GM12878 (cell line): ENCODE results near the gene DNMT3B. TPM values are rescaled to one million over a fixed set of nuclear protein-coding genes. Genes with fewer than 3 reads are reported as not detected.

Experiments
- ATAC-seq: fragments of 200-7000 bp; cut with Tn5 transposase; 3 replicates; pipeline ENCODE4 v1.9.1; 2020; ENCODE audit warnings: mild to moderate bottlenecking, moderate library complexity
- BruUV-seq: library from RNA; stranded (reverse); fragments of 400-500 nt; replicated peaks from 2 replicates; lab custom pipeline; 2021; lab: Mats Ljungman, UMichigan
- CTCF ChIA-PET: fragments of 300-600 bp; sonication (Branson Sonifier 250); formaldehyde crosslinking; extraction: SDS; loops from one replicate; lab custom pipeline; 2021; ENCODE audit warnings: inconsistent platforms; lab: Yijun Ruan, JAX
- POLR2A ChIA-PET: fragments of 350-600 bp; formaldehyde crosslinking; extraction: SDS; loops from one replicate; lab custom pipeline; 2021; ENCODE audit warnings: inconsistent platforms; lab: Charles Lee
- RAD21 ChIA-PET: fragments of 300-600 bp; sonication (Branson Sonifier 250); formaldehyde crosslinking; loops from one replicate; lab custom pipeline; 2023; ENCODE audit warnings: antibody characterized with exemption; ENCODE audit not compliant: unreplicated experiment; lab: Charles Lee
- SMC1A ChIA-PET: fragments of 300-600 bp; sonication (Branson Sonifier 250); formaldehyde crosslinking; loops from one replicate; lab custom pipeline; 2023; ENCODE audit not compliant: unreplicated experiment, uncharacterized antibody; lab: Charles Lee
- DNase-seq: peaks from one replicate; pipeline ENCODE4 v3.0.0-alpha.2; 2011; ENCODE audit warnings: low read depth, low spot score
- FAIRE-seq: peaks from 3 replicates; lab custom pipeline; 2011; peaks lifted over from hg19 to GRCh38; lab: Jason Lieb, UNC
- H2AFZ ChIP-seq: 2 replicates; pipeline ENCODE4 v1.6.0; 2011; ENCODE audit warnings: low read depth, low read length, control low read depth; ENCODE audit not compliant: control insufficient read depth
- H3K27ac ChIP-seq: 2 replicates; pipeline ENCODE4 v1.5.1; 2011; ENCODE audit warnings: control low read depth; ENCODE audit not compliant: control insufficient read depth, insufficient read depth
- H3K27me3 ChIP-seq, 2 experiments: replicated peaks in 1 of 2; 2 replicates each; pipeline versions ENCODE4 v1.6.0 to v1.6.1; 2011; ENCODE audit warnings: low read length in 1 of 2; ENCODE audit not compliant: control insufficient read depth in 2 of 2, insufficient read depth in 2 of 2
- H3K36me3 ChIP-seq, 2 experiments: 2 replicates each; pipeline ENCODE4 v1.5.1; 2011; ENCODE audit warnings: low read length in 1 of 2; ENCODE audit not compliant: control insufficient read depth in 2 of 2, insufficient read depth in 2 of 2
- H3K4me1 ChIP-seq: 2 replicates; pipeline ENCODE4 v1.6.1; 2011; ENCODE audit warnings: mild to moderate bottlenecking, low read length, moderate library complexity, mixed read lengths; ENCODE audit not compliant: control insufficient read depth, insufficient read depth
- H3K4me2 ChIP-seq: 2 replicates; pipeline ENCODE4 v1.6.0; 2011; ENCODE audit warnings: control low read depth; ENCODE audit not compliant: control insufficient read depth, insufficient read depth
- H3K4me3 ChIP-seq: fragments of 200-600 bp; sonication (generic); 2 replicates; pipeline ENCODE4 v1.5.1; 2016
- H3K79me2 ChIP-seq: 2 replicates; pipeline ENCODE4 v1.6.0; 2011; ENCODE audit warnings: low read length; ENCODE audit not compliant: control insufficient read depth, insufficient read depth
- H3K9ac ChIP-seq: 2 replicates; pipeline ENCODE4 v1.8.0; 2011; ENCODE audit warnings: low read length, control low read depth, mixed read lengths; ENCODE audit not compliant: control insufficient read depth, insufficient read depth
- H3K9me3 ChIP-seq: replicated peaks from 3 replicates; pipeline ENCODE4 v1.5.1; 2011; ENCODE audit warnings: mild to moderate bottlenecking, low read length; ENCODE audit not compliant: control insufficient read depth, insufficient read depth
- H4K20me1 ChIP-seq: 2 replicates; pipeline ENCODE4 v1.6.0; 2011; ENCODE audit not compliant: control insufficient read depth, insufficient read depth
- BRCA1 ChIP-seq: IDR thresholded peaks from 2 replicates; pipeline ENCODE4 v1.6.1; 2011; ENCODE audit warnings: low read depth, low read length, improper control_type of control experiment
- CBX3 ChIP-seq: fragments of 200-600 bp; sonication (generic); IDR thresholded peaks from 2 replicates; pipeline ENCODE4 v1.6.1; 2016; ENCODE audit warnings: low read depth, borderline replicate concordance
- CHD4 ChIP-seq: fragments of 200-600 bp; sonication (generic); IDR thresholded peaks from 2 replicates; pipeline ENCODE4 v1.6.1; 2016; ENCODE audit warnings: mild to moderate bottlenecking
- CREB1 ChIP-seq: IDR thresholded peaks from 2 replicates; pipeline ENCODE4 v1.6.1; 2012; ENCODE audit warnings: low read depth, mild to moderate bottlenecking, inconsistent platforms
- HDAC2 ChIP-seq: fragments of 200-600 bp; sonication (generic); IDR thresholded peaks from 2 replicates; pipeline ENCODE4 v1.6.1; 2017
- IKZF1 ChIP-seq: fragments of 450-650 bp; conservative IDR thresholded peaks from 2 replicates; pipeline ENCODE4 v1.6.1; 2017; ENCODE audit warnings: antibody characterized with exemption, mild to moderate bottlenecking
- MAX ChIP-seq: IDR thresholded peaks from 2 replicates; pipeline ENCODE4 v1.6.1; 2012; ENCODE audit warnings: low read depth, low read length, improper control_type of control experiment
- MTA2 ChIP-seq: fragments of 450-650 bp; IDR thresholded peaks from 2 replicates; pipeline ENCODE4 v1.6.1; 2016; ENCODE audit warnings: low read depth, mild to moderate bottlenecking, moderate library complexity
- PAX5 ChIP-seq: IDR thresholded peaks from 2 replicates; pipeline ENCODE4 v1.6.1; 2011; ENCODE audit warnings: low read depth, low read length, borderline replicate concordance
- PKNOX1 ChIP-seq: fragments of 450-650 bp; IDR thresholded peaks from 2 replicates; pipeline ENCODE4 v1.6.1; 2016; ENCODE audit warnings: mild to moderate bottlenecking
- POLR2AphosphoS2 ChIP-seq: IDR thresholded peaks from 2 replicates; pipeline ENCODE4 v1.6.1; 2011; ENCODE audit warnings: low read depth, mild to moderate bottlenecking, low read length, improper control_type of control experiment, moderate library complexity
- REST ChIP-seq: IDR thresholded peaks from 2 replicates; pipeline ENCODE4 v1.6.1; 2012; ENCODE audit warnings: mild to moderate bottlenecking, low read depth, low read length
- SMAD5 ChIP-seq: IDR thresholded peaks from 2 replicates; pipeline ENCODE4 v1.6.1; 2016; ENCODE audit warnings: antibody characterized with exemption, low read depth
- SMC3 ChIP-seq: IDR thresholded peaks from 2 replicates; pipeline ENCODE4 v1.6.1; 2011; ENCODE audit warnings: low read length, improper control_type of control experiment, borderline replicate concordance
- SP1 ChIP-seq: IDR thresholded peaks from one replicate; pipeline ENCODE4 v1.6.1; 2011; ENCODE audit warnings: low read depth, low read length
- SREBF1 ChIP-seq: IDR thresholded peaks from 2 replicates; pipeline ENCODE4 v1.6.1; 2012; ENCODE audit warnings: mild to moderate bottlenecking, low read length
- TCF12 ChIP-seq: IDR thresholded peaks from 2 replicates; pipeline ENCODE4 v1.6.1; 2011; ENCODE audit warnings: low read depth, mild to moderate bottlenecking, low read length
- YBX1 ChIP-seq: fragments of 450-650 bp; IDR thresholded peaks from 2 replicates; pipeline ENCODE4 v1.6.1; 2016; ENCODE audit warnings: antibody characterized with exemption
- WGBS: methylation state at CpG from one replicate; pipeline ENCODE4 v1.1.6; 2016; ENCODE audit warnings: low lambda C conversion rate; ENCODE audit not compliant: insufficient replicate concordance, insufficient coverage; ENCODE audit errors: missing lambda C conversion rate; 5-methylcytosine and 5-hydroxymethylcytosine counted together
- in situ Hi-C: fragments of 300-500 bp; cut with MboI; formaldehyde crosslinking; loops from 9 replicates; pipeline ENCODE4 v1.14.3; 2018; ENCODE audit warnings: mixed read lengths
- intact Hi-C: fragments of 100-400 bp; cut with micrococcal nuclease; formaldehyde crosslinking; loops from one replicate; pipeline ENCODE4 v1.14.2; 2022; ENCODE audit not compliant: unreplicated experiment
- polyA plus RNA-seq, 11 experiments: library from polyadenylated mRNA; depleted of rRNA in 4 of 11; unstranded in 6 of 11; stranded (reverse) in 5 of 11; fragments of >200 nt; fragmentation: Nextera tagmentation in 4 of 11; fragmentation: Illumina TruSeq in 1 of 11; extraction: Ambion mirVana in 4 of 11; extraction: Trizol in 1 of 11; gene quantifications; 1 replicate in 1 of 11; 2 replicates in 10 of 11; pipeline versions ENCODE4 v1.2.1 to v1.2.3, GENCODE V29; 2011 to 2016; ENCODE audit warnings: inconsistent platforms in 2 of 11, missing spikeins in 2 of 11, low read depth in 1 of 11
- total RNA-seq, 4 experiments: library from RNA; depleted of rRNA in 3 of 4; stranded (reverse); fragments of >200 nt in 3 of 4; fragmentation: Illumina TruSeq in 1 of 4; extraction: Trizol in 1 of 4; gene quantifications; 2 replicates each; pipeline versions ENCODE4 v1.2.1 to v1.2.3, GENCODE V29; 2013 to 2021

DNMT3B gene
- total and polyA plus RNA-seq, 10 of the 15 experiments (the other 5 are each of a cell fraction or from before 2014, with no cell fraction given): 0.23 to 1.9 (median 1.1) TPM

DNA sequence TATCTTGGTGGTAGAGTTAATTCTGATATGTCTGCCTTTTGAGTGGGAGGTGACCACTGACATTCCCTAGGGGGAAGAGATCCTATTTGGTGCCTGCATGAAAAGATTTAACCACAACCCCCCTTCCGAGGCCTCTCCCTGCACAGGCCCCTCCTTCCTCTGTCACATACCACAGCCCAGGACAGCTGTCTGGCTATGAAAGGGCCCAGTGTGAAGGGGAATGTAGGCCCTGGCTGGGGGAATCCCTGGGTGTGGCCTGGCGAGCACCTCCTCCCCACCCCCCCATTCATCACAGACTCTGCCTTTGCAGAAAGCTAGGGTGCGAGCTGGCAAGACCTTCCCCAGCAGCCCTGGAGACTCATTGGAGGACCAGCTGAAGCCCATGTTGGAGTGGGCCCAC, 30.1 kb downstream of the DNMT3B start:
- ChIA-PET POLR2A (interaction anchor here (0.6 kb wide), 2 partner anchors 27 to 162 kb away, joined by 3 to 4 read pairs; no protein-coding TSS in a partner anchor), CTCF (interaction anchor here (0.7 to 5.7 kb wide), 13 partner anchors 11 to 418 kb away, joined by 3 to 49 read pairs (median 4); partner anchors contain the start of gene C20orf203), RAD21 (interaction anchor here (0.6 to 3.5 kb wide), 6 partner anchors 15 to 987 kb away, joined by 3 to 18 read pairs (median 4); partner anchors contain the start of gene MAPRE1), SMC1A (interaction anchor here (0.6 to 2.1 kb wide), 9 partner anchors 10 to 304 kb away, joined by 3 to 8 read pairs (median 3); partner anchors contain the start of gene MAPRE1)
- Histone ChIP-seq H3K36me3 (no peaks in the 10 kb centered on the region), H3K9me3 (no peaks in the 10 kb centered on the region), H3K4me3 (no peak overlapping the region), H3K79me2 (no peaks in the 10 kb centered on the region), H2AFZ (no peak overlapping the region; the same call in 1 of the 2 replicates), H3K9ac (no peak overlapping the region), H3K4me1 (peaks cover 32% of the 10 kb centered on the region), H3K27me3 (no peaks in the 10 kb centered on the region), H3K4me2 (peak overlapping the region; percentile 22; the same call in 1 of the 2 replicates), H4K20me1 (no peaks in the 10 kb centered on the region), H3K27ac (no peak overlapping the region)
- ATAC-seq: peak; percentile 96
- intact Hi-C loops (loop anchor here (5.0 kb wide), 3 partner anchors 40 to 500 kb away; no protein-coding TSS in a partner anchor), in situ Hi-C loops (no loop called here)
- no TSS peak for BruUV-seq
- 16% methylated on average over 3 of the region's 3 CpGs for WGBS
- DNase-seq: peak; percentile 53
- FAIRE-seq: peak; percentile 74
- TF ChIP-seq HDAC2: no peak
- TF ChIP-seq YBX1: no peak
- TF ChIP-seq CHD4: no peak
- no peak for TF ChIP-seq CBX3
- TF ChIP-seq MTA2: peak; percentile 68
- no peak for TF ChIP-seq POLR2AphosphoS2
- TF ChIP-seq SMC3: no peak
- TF ChIP-seq BRCA1: no peak
- peak; percentile 86 for TF ChIP-seq IKZF1
- peak; percentile 90 for TF ChIP-seq TCF12
- peak; percentile 63 for TF ChIP-seq SP1
- no peak for TF ChIP-seq MAX
- 0 out of 2 replicates have a peak, but pooled peaks have one; percentile 31 for TF ChIP-seq CREB1
- no peak for TF ChIP-seq REST
- TF ChIP-seq PKNOX1: peak; percentile 46
- no peak for TF ChIP-seq SMAD5
- TF ChIP-seq PAX5: peak; percentile 69; the same call in 1 of the 2 replicates
- TF ChIP-seq SREBF1: no peak
